ENCODE results near the gene TRPC4AP.

Gene TRPC4AP

DNA sequence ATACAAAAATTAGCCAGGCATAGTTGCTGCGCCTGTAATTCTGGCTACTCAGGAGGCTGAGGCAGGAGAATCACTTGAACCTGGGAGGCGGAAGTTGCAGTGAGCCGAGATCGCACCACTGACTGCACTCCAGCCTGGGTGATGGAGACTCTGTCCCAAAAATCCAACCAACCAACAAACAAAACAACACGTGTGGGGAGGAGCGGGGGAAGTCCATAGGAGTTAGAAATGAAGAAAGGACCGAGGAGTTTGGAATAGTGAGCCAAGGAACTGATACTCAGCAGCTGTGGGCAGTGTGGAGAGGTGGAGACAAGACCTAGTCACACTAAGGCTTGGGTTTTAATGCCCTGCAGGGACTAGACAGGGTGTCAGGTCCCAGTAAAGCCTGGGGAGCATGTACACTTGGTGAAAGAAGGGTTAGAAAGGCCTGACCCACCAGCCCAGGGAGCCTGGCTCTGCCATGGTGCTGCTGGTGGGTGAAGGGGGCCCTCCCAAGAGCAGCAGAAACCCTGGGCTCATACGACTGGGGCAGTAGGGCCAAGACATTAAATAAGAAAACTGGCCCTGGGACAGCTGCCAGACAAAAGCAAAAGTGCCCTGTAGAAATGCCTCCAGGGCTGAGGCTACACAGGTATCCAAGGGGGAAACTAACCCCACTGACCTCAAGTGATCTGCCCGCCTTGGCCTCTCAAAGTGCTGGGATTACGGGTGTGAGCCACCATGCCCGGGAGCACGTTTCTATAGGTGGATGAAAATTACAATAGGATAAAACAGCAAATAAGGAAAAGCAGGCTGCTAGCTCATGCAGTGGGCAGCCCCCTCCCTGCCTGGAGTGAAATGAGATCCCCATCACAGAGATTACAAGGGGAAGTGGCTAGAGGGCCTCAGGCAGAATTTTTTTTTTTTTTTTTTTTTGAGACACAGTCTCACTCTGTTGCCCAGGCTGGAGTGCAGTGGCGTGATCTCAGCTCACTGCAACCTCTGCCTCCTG lies 78.9 kb downstream of the TRPC4AP start:
- DNase-seq (ENCODE audit: low read depth), result no peak

DNA sequence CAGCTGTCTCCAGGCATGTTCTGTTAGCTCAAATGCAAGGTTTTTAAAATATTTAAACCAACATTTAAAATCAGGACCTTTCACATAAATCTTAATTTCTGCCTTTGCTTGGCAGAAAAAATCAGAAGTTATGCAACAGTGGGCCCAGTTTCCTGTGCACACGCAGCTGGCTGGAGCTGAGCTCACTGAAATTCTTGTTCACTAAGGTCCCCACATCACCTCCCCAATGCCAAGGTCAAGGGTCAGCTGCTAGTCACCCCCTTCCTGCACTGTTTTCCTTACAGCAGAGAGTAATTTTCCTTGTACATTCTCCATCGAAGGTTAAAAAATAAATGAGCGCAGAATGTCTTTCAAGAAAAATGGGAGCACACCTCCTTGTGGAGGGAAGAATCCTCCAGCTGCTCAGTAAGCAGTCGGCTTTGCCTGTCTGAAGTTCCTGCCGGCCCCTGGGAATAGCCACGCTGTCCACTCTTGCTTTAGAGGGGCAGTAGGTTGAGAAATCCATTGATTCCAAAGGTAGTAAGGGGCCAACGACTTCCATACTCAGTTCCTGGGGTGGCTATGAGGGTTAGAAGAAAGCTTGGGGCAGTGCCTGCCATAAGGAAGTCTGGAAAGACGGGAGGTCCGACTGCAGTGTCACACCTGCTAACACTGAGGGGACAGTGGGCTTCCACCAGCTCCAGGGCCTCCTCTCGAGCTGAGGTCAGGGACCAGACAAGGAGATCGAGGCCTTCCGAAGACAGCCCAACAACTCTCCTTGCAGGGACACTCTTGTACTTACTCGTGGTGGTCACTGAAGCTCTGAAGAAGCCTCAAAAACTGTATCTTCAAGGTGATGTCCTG lies 80.2 kb downstream of the TRPC4AP start:
- no peak for DNase-seq (ENCODE audit: low read depth)

- DNase-seq (ENCODE audit: low read depth), result no peak
Measured at GRCh38 chr20:35011589-35012226, 80.9 kb downstream of the TRPC4AP start.

GRCh38 chr20:35010405-35011192 lies 82.0 kb downstream of the TRPC4AP start:
- no peak for DNase-seq (ENCODE audit: low read depth)

DNA sequence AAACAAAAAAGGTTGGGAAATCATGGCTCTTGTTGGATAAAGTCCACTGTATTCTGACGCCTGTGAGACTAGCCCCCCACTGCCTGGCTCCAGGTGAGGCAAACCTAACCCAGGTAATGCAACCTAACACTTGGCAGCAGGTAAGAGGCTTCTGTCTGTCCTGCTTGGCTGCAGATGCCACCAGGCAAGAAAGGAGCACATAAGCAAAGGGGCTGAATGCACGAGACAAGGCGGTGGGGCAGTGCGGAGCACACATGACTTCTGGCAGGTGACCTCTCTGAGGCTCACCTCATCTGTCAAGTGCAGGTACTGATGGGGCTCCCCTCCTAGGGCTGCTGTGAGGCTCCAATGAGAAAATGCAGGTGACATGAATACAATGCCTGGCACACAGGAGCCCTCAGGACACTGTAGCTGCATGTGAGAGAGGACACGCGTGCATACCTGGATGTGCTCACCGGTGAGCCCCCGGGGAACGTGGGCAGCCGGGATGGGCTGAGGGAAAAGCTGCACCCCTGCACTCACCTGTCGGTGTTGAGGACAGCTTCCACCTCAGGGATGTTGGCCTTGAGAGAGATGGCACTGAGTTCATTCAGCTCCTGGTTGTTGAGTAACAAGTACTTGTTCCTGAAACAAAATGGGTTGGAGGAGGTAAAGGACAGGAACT lies 82.8 kb downstream of the TRPC4AP start:
- no peak for DNase-seq (ENCODE audit: low read depth)

- DNase-seq (ENCODE audit: low read depth), result no peak
Measured at GRCh38 chr20:35008411-35009342, 83.9 kb downstream of the TRPC4AP start.

DNA sequence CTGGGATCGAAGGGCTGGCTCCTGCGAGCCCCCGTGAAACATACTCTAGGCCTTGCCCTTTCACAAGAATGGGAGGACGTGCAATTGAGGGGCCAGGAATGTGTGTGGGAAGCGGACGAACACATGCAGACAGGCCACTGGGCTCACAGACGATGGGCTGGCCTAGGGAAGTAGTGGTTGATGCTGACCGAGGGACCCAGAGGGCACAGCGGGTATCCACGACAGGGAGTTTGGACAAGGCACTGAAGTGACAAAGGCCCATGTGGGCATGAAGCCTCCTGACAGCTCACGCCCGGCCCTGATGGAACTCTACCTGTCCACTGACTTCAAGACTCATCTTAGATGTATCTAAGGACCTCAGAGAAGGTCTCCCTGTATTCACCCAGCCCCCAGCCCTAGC lies 84.7 kb downstream of the TRPC4AP start:
- no peak for DNase-seq (ENCODE audit: low read depth)

DNA sequence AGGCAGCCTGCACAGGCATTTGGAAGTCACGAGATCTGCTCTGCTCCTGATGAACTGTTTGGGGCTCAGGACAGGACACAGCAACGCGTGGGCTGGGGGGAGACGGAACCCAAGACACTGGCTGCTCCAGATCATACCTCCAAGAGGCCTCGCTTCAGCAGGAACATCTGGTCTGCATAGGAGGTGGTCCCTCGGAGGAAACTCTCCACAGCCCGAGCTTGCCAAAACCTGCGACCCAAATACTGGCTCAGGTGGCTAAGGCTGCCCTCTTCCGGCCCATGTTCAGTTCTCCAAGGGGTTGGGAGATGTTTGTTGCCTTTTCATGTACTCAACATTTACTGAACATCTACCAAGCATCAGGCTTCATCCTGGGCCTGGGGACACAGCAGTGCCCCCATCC lies 85.2 kb downstream of the TRPC4AP start:
- DNase-seq (ENCODE audit: low read depth), result no peak

DNA sequence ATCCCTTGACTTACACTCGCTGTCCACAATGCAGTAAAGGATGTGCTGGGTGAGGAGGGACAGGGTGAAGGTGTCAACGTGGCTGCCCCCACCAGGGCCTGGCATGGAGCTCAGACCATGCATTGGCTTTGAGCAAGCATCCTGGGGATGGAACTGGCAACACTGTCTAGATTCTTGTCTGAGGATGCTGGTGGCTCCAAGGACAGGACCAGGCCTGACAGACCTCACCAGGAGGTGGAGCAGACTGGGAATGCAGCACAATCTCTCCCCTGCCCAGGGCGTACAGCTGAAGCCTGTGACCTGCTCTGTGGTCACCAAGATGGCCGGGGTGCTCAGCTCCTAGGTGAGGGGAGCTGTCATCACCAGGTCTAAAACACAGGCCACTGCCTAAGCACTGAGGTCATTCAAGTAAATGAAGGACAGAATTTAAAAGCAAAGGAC lies 86.1 kb downstream of the TRPC4AP start:
- no peak for DNase-seq (ENCODE audit: low read depth)

DNA sequence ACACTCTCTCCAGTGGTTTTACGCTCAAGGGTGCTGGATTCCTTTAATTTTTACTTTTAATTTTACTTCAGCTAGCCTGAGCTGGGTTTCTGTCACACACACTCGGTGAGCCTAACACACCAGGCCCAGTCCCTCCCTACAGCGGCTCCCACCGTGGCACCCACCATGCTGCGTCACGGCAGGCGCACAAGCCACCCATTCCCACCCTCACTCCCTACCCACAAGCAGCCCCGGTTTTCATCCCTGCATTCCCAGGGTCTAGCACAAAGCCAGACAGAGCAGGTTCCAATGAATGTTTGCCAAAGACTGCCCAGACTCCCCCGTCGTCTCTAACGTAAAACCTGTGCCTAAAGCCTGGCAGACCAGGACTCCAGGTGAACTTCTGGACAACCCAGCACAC lies 86.6 kb downstream of the TRPC4AP start:
- no peak for DNase-seq (ENCODE audit: low read depth)

- no peak for DNase-seq (ENCODE audit: low read depth)
Measured at GRCh38 chr20:35005463-35005961, 87.1 kb downstream of the TRPC4AP start.

DNA sequence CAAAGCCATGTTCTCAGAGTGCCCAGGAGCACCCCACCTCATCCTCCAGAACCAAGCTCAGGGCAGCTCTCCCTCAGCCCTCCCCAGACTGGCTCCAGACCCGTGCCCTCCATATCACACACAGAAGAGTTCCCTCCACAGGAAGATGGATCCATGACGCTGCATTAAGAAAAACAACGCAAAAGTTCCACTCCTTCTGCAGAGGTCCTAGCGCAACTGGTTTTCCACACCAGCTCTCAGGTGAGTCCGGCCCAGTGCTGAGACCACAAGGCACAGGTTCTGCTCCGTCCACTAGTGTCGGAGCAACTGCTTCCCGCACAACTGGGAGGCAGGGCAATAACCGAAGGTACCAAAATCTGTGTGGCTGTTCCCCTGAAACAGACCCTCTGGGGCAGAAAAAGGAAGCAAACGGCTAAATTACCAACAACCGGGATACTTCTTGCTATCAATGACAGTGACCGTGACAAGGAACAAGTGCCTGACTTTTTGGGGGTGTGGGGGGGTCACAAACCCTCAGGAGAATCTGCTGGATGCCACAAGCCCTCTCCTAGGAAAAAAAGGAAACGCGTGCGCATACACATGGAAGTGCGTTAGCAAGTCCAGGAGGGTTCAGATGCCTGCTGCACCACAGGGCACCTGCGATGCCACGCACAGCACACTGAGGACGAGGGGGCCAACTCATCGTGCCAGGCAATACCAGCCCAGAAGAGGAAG lies 87.7 kb downstream of the TRPC4AP start:
- no peak for DNase-seq (ENCODE audit: low read depth)

- no peak for DNase-seq (ENCODE audit: low read depth)
Measured at GRCh38 chr20:35004051-35004725, 88.4 kb downstream of the TRPC4AP start.

- no peak for DNase-seq (ENCODE audit: low read depth)
Measured at GRCh38 chr20:35003211-35004031, 89.2 kb downstream of the TRPC4AP start.

DNA sequence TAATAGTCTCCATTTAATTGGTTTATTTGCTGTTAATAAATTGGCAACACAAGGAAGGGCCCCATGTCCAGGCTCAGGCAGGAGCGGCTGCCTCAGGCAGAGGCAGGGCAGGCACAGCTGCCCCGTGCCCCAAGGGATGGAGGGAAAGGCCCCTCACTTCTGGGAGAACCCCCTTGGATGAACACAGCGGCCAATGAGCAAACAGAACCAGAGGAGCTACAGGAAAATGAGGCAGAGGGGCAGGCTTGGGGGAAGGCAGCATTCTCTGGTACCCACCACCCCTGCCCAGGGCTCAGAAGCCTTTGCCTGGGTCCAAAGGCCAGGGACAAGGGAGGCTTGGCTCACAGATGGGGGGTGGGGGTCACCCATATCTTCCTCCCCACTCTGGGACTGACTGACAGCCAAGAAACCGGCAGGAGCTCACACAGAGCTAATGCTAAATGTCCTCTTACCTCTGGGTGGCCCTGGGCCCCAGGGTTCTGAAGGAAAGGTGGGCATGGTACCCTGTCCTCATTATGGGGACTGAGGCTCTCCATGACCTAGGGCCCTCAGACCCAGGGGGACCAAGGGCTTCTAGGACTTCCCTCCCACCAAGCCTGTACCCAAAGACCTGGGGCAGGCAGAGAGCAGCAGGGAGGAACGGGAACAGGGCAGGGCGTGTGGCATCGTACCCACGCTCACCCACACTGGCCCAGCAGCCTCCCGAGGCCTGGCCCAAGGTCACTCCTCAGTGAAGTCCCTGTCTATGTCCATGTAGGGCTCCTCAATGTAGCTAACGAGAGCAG lies 90.0 kb downstream of the TRPC4AP start:
- DNase-seq (ENCODE audit: low read depth), result no peak

GRCh38 chr20:35001596-35002362 lies 90.8 kb downstream of the TRPC4AP start:
- no peak for DNase-seq (ENCODE audit: low read depth)
